ENCODE measurements around the gene VPS35L. TPM values are rescaled to one million over a fixed set of nuclear protein-coding genes. Genes with fewer than 3 reads are reported as not detected.
A peak's percentile ranks its signal among the peaks of the same experiment; 100 is the strongest.

The VPS35L gene
- total RNA-seq, 2 donors from 2014 or later: 58.8 to 74.0 TPM

DNA sequence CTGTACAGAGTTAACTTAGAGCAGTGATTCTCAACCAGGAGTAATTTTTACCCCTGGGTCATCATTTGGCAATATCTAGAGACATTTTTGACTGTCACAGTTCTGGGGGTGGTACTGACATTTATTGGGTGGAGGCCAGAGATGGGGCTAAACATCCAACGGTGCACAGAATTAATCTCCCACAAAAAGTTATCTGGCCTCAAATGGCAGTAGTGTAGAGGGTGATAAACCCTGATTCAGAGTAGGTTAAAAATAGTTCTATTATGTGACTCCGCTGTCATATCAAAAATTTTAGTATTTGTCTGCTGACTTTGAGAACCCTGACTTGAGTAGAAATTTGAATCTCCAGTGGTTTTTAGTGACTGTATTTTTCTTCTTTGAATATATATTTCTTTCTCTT lies 19.1 kb downstream of the VPS35L start:
- no peak overlapping the region for H3K4me3 ChIP-seq
- intact Hi-C loops (cut with DNase I): no loop called here
- H3K36me3 ChIP-seq: peaks cover 0 to 16% of the 10 kb centered on the region in 2 donors
- no peak for DNase-seq (ENCODE audit: low spot score)
- no peak for TF ChIP-seq POLR2A (IDR thresholded peaks at IDR 0.05)
- TF ChIP-seq, protein P1, sequence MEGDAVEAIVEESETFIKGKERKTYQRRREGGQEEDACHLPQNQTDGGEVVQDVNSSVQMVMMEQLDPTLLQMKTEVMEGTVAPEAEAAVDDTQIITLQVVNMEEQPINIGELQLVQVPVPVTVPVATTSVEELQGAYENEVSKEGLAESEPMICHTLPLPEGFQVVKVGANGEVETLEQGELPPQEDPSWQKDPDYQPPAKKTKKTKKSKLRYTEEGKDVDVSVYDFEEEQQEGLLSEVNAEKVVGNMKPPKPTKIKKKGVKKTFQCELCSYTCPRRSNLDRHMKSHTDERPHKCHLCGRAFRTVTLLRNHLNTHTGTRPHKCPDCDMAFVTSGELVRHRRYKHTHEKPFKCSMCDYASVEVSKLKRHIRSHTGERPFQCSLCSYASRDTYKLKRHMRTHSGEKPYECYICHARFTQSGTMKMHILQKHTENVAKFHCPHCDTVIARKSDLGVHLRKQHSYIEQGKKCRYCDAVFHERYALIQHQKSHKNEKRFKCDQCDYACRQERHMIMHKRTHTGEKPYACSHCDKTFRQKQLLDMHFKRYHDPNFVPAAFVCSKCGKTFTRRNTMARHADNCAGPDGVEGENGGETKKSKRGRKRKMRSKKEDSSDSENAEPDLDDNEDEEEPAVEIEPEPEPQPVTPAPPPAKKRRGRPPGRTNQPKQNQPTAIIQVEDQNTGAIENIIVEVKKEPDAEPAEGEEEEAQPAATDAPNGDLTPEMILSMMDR (IDR thresholded peaks at IDR 0.05): no peak
- TF ChIP-seq POLR2AphosphoS5 (IDR thresholded peaks at IDR 0.05): no peak
- 85% methylated on average over 2 of the region's 2 CpGs for WGBS
- H3K4me1 ChIP-seq (replicated peaks): no peaks in the 10 kb centered on the region
- H3K9me3 ChIP-seq: no peaks in the 10 kb centered on the region
- H3K27ac ChIP-seq: no peak overlapping the region
- no peaks in the 10 kb centered on the region for H3K27me3 ChIP-seq (replicated peaks; ENCODE audit: insufficient read depth)

GRCh38 chr16:19578378-19578971 lies 23.0 kb downstream of the VPS35L start:
- WGBS: 67% methylated on average over 10 of the region's 10 CpGs
- no peak overlapping the region for H3K4me3 ChIP-seq
- no peaks in the 10 kb centered on the region for H3K4me1 ChIP-seq (replicated peaks)
- intact Hi-C loops (cut with DNase I): no loop called here
- H3K36me3 ChIP-seq: peaks cover 0 to 12% of the 10 kb centered on the region in 2 donors
- H3K9me3 ChIP-seq: no peaks in the 10 kb centered on the region
- DNase-seq (ENCODE audit: low spot score): no peak
- no peak overlapping the region for H3K27ac ChIP-seq
- no peaks in the 10 kb centered on the region for H3K27me3 ChIP-seq (replicated peaks; ENCODE audit: insufficient read depth)
- TF ChIP-seq, protein P1 (IDR thresholded peaks at IDR 0.05): no peak
- TF ChIP-seq POLR2AphosphoS5 (IDR thresholded peaks at IDR 0.05) (no peak), POLR2A (IDR thresholded peaks at IDR 0.05) (no peak)

DNA sequence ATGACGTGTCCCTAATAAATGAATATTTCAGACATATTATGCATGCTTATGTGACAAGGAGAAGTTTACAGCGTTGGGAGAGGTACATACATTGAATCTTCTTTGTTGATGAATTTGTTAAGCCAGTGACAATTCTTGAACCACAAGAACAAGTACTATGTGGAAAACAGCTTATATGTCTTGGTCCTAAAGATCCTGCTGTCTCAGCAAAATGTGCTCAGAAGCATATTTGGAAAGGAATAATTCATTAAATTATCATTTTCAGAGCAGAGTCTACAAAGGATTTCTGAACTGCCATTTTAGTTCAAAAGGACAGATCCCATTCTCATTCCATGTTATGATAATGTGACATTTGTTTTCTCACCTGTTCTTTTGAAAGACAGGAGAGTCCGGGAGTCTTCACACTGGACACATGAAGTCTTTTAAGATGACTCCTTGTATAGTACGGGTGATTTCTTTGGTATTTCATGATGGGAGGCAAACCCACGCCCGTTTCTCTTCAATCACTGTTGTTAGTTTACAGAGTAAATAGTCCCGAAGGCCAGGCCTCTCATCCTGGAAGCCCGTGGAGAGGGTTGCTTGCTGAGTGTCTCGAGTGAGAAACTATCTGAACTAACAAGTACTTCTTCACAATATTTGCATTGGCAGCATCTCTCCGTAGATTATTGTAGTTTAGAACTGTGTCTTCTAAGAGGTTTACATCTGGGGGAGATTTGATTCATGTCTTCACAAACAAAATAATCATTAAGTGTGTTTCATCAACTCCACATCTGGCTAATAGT lies 26.7 kb downstream of the VPS35L start:
- WGBS: 52% methylated on average over 10 of the region's 10 CpGs
- no peaks in the 10 kb centered on the region for H3K27me3 ChIP-seq (replicated peaks; ENCODE audit: insufficient read depth)
- no peak overlapping the region for H3K4me3 ChIP-seq
- no peaks in the 10 kb centered on the region for H3K9me3 ChIP-seq
- no peaks in the 10 kb centered on the region for H3K4me1 ChIP-seq (replicated peaks)
- no peak overlapping the region for H3K27ac ChIP-seq
- intact Hi-C loops (cut with DNase I): no loop called here
- H3K36me3 ChIP-seq: no peaks in the 10 kb centered on the region
- no peak for DNase-seq (ENCODE audit: low spot score)
- TF ChIP-seq POLR2AphosphoS5 (IDR thresholded peaks at IDR 0.05) (peak; percentile 18), POLR2A (IDR thresholded peaks at IDR 0.05) (no peak)

GRCh38 chr16:19583665-19584300 lies 28.3 kb downstream of the VPS35L start:
- DNase-seq (ENCODE audit: low spot score): peak; percentile 10

DNA sequence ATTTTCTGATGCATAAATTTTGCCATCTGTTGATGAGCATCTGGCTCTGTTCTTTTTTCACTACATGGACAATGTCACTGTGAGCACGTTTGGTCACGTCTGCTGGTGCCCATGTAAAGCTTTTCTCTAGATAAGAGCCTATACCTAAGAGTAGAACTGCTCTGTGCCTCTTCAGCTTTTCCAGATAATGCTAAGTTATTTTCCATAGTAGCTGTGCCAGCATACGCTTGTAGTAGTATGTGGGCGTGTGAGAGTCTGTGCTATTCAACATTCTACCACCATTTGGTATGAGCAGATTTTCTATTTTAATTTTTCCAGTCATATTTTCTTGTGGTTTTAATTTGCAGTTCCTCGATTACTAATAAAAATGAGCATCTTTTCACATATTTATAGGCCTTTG lies 33.2 kb downstream of the VPS35L start:
- Histone ChIP-seq H3K27ac (no peak overlapping the region), H3K27me3 (replicated peaks; ENCODE audit: insufficient read depth) (no peaks in the 10 kb centered on the region), H3K9me3 (no peaks in the 10 kb centered on the region), H3K4me1 (replicated peaks) (no peaks in the 10 kb centered on the region), H3K4me3 (no peak overlapping the region), H3K36me3 (no peaks in the 10 kb centered on the region)
- 86% methylated on average over 5 of the region's 5 CpGs for WGBS
- intact Hi-C loops (cut with DNase I): no loop called here
- DNase-seq (ENCODE audit: low spot score): no peak
- TF ChIP-seq POLR2AphosphoS5 (IDR thresholded peaks at IDR 0.05) (no peak), POLR2A (IDR thresholded peaks at IDR 0.05) (no peak)
- TF ChIP-seq, protein P1 (IDR thresholded peaks at IDR 0.05): no peak

More at GRCh38 chr16:19583665-19584300, 28.3 kb downstream of the VPS35L start:
- Histone ChIP-seq H3K4me1 (replicated peaks) (no peaks in the 10 kb centered on the region), H3K4me3 (no peak overlapping the region), H3K36me3 (no peaks in the 10 kb centered on the region), H3K27ac (no peak overlapping the region), H3K27me3 (replicated peaks; ENCODE audit: insufficient read depth) (no peaks in the 10 kb centered on the region), H3K9me3 (no peaks in the 10 kb centered on the region)
- 61% methylated on average over 5 of the region's 5 CpGs for WGBS
- TF ChIP-seq, protein P1 (IDR thresholded peaks at IDR 0.05): peak in 3 of 4 experiments; percentile 39 to 61 (median 47)
- no peak for TF ChIP-seq POLR2AphosphoS5 (IDR thresholded peaks at IDR 0.05)
- intact Hi-C loops (cut with DNase I): no loop called here

Data from prostate gland (tissue), 2 donors.